ENCODE data around the gene IRF9.
A peak's percentile ranks its signal among the peaks of the same experiment; 100 is the strongest.

Gene IRF9

DNA sequence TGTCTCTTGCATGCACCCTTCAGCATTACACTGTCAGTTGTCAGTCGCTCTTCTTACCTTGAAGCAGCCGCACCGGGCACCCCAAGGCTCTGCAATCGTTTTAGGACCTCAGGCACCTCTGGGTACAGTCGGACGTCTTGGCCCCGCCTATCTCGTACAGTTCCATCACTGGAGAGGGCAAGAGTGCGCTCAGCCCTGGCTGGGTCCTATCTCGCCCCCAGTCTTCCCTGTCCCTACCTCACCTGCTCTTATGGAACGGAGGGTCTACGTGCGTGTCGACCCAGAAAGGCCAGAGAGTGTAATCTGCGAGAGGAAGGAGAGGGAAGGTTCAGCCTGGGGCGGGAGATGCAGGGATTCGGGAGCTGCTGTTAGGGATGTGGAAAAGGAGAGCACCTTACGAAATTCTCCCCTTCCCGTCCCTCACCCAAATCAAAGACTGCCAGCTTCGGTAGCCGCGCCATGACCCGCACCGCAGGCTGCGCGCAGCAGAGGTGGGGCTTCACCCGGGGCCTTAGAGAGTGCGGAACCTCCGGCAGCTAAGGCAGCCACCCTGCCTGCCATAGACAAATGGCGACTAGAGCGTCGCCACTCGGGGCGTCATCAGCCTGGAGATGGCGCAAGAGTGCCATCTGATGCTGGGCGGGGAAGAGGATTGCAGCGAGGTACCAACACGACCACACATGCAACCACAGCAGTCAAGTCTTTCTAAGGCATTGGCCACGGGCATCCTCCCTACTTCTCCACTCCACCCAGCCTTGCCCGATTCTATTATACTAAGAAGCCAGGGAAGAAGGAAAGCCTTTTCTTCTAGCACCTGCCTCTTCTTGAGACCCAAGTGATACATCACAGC is 54.7 kb downstream of the IRF9 start, which contains the start of gene MDP1:
Gene MDP1 (minus strand): TSS at position 572 of the 850 bp plus-strand sequence. CDS start 111 bp downstream, at position 461.
- peak; percentile 64 for DNase-seq (ENCODE audit: low read depth, low spot score)

Measured in activated naive CD8-positive, alpha-beta T cell treated with anti-CD3 and anti-CD28 coated beads, Interleukin-2, amount 50 U/mL, for 16 hours (primary cell).